Ureter (tissue), 1 donor: ENCODE measurements around the gene BROX. TPM values are rescaled to one million over a fixed set of nuclear protein-coding genes. Genes with fewer than 3 reads are reported as not detected.
"Not testable (repeated sequence)": the region's sequence is repeated elsewhere in the genome, so short reads cannot be mapped to it uniquely, and the experiment has no call there.

ENCODE experiments used
- DNase-seq: peaks from one replicate; pipeline ENCODE4 v3.0.0-alpha.2; 2020; ENCODE audit warnings: low spot score
- total RNA-seq: library from RNA; stranded (reverse); gene quantifications from one replicate; pipeline ENCODE4 v1.2.4, GENCODE V29; 2023
- donor health status: DM: yes; HTN: yes; CAD: no.

Gene BROX
- total RNA-seq, 1 donor from 2014 or later: 55.4 TPM

GRCh38 chr1:222730866-222731265 lies 18.5 kb downstream of the BROX start:
- DNase-seq: no peak

- DNase-seq: no peak
Measured at GRCh38 chr1:222732216-222733159, 20.1 kb downstream of the BROX start.

GRCh38 chr1:222734740-222735139 lies 22.4 kb downstream of the BROX start:
- DNase-seq: no peak

- no peak for DNase-seq
Measured at GRCh38 chr1:222736470-222736869, 24.1 kb downstream of the BROX start.

GRCh38 chr1:222736972-222737371 lies 24.6 kb downstream of the BROX start, which contains the start of gene FAM177B:
Gene FAM177B (plus strand): TSS chr1:222737202. CDS start chr1:222746546, 9,344 bp downstream.
- no peak for DNase-seq

GRCh38 chr1:222739465-222739864 lies 27.1 kb downstream of the BROX start:
- DNase-seq: no peak

- no peak for DNase-seq
Measured at GRCh38 chr1:222739929-222740328, 27.6 kb downstream of the BROX start.

GRCh38 chr1:222741630-222742457 lies 29.5 kb downstream of the BROX start:
- not testable (repeated sequence) for DNase-seq

- DNase-seq: no peak
Measured at GRCh38 chr1:222749927-222750326, 37.6 kb downstream of the BROX start.

GRCh38 chr1:222750651-222751050 lies 38.3 kb downstream of the BROX start:
- DNase-seq: no peak

- DNase-seq: no peak
Measured at GRCh38 chr1:222751255-222751654, 38.9 kb downstream of the BROX start.

GRCh38 chr1:222754366-222755139 lies 42.2 kb downstream of the BROX start:
- peak; percentile 60 for DNase-seq

- no peak for DNase-seq
Measured at GRCh38 chr1:222757646-222758268, 45.4 kb downstream of the BROX start.

- DNase-seq: no peak
Measured at GRCh38 chr1:222759451-222760035, 47.2 kb downstream of the BROX start.

- no peak for DNase-seq
Measured at GRCh38 chr1:222761083-222761482, 48.7 kb downstream of the BROX start.

- DNase-seq: not testable (repeated sequence)
Measured at GRCh38 chr1:222762178-222762577, 49.8 kb downstream of the BROX start.

GRCh38 chr1:222767152-222767571 lies 54.8 kb downstream of the BROX start:
- no peak for DNase-seq

- no peak for DNase-seq
Measured at GRCh38 chr1:222768592-222768991, 56.2 kb downstream of the BROX start.

GRCh38 chr1:222769181-222769580 lies 56.8 kb downstream of the BROX start:
- no peak for DNase-seq

GRCh38 chr1:222769971-222770620 lies 57.7 kb downstream of the BROX start:
- no peak for DNase-seq
